ENCODE measurements around the gene BTBD10.

GRCh38 chr11:13503393-13503792, 40.4 kb upstream of the BTBD10 start:
- no peak for TF ChIP-seq EZH2phosphoT487 (IDR thresholded peaks at IDR 0.05; ENCODE audit: insufficient read depth, low read depth)
- no peak for TF ChIP-seq EZH2 (IDR thresholded peaks at IDR 0.05; ENCODE audit: insufficient read depth, poor library complexity, severe bottlenecking)

All from GM23248 (cell line).